GM21529 (cell line): Measurements from ENCODE around the gene TIAM2.
"Not testable (repeated sequence)": the region's sequence is repeated elsewhere in the genome, so short reads cannot be mapped to it uniquely, and the experiment has no call there.

ENCODE experiments used
- ATAC-seq: cut with Tn5 transposase; IDR thresholded peaks from one replicate; pipeline ENCODE4 v1.9.1; 2021; ENCODE audit not compliant: unreplicated experiment

The TIAM2 gene

GRCh38 chr6:155187994-155188706 is 193.0 kb downstream of the TIAM2 start:
- no peak for ATAC-seq

GRCh38 chr6:155188707-155189496 is 193.8 kb downstream of the TIAM2 start:
- no peak for ATAC-seq

- no peak for ATAC-seq
These were observed 195.6 kb downstream of the TIAM2 start for GRCh38 chr6:155190677-155191076.

- no peak for ATAC-seq
These were observed 198.4 kb downstream of the TIAM2 start for GRCh38 chr6:155193526-155193925.

- ATAC-seq: no peak
These were observed 199.3 kb downstream of the TIAM2 start for GRCh38 chr6:155194399-155194798.

GRCh38 chr6:155195903-155196302 is 200.8 kb downstream of the TIAM2 start:
- no peak for ATAC-seq

- no peak for ATAC-seq
These were observed 201.8 kb downstream of the TIAM2 start for GRCh38 chr6:155196911-155197310.

GRCh38 chr6:155197932-155198331 is 202.8 kb downstream of the TIAM2 start:
- ATAC-seq: no peak

- peak; percentile 72 for ATAC-seq
These were observed 204.9 kb downstream of the TIAM2 start for GRCh38 chr6:155200012-155200411.

- ATAC-seq: peak; percentile 42
These were observed 206.5 kb downstream of the TIAM2 start for GRCh38 chr6:155201461-155202226.

- ATAC-seq: no peak
These were observed 212.1 kb downstream of the TIAM2 start for GRCh38 chr6:155207223-155207622.

GRCh38 chr6:155212106-155212505 is 217.0 kb downstream of the TIAM2 start:
- no peak for ATAC-seq

- ATAC-seq: no peak
These were observed 217.7 kb downstream of the TIAM2 start for GRCh38 chr6:155212616-155213380.

GRCh38 chr6:155213611-155214372 is 218.7 kb downstream of the TIAM2 start:
- no peak for ATAC-seq

GRCh38 chr6:155215906-155216305 is 220.8 kb downstream of the TIAM2 start:
- no peak for ATAC-seq

- no peak for ATAC-seq
These were observed 221.4 kb downstream of the TIAM2 start for GRCh38 chr6:155216312-155217046.

GRCh38 chr6:155218711-155219110 is 223.6 kb downstream of the TIAM2 start:
- ATAC-seq: not testable (repeated sequence)

- no peak for ATAC-seq
These were observed 224.2 kb downstream of the TIAM2 start for GRCh38 chr6:155219299-155219698.

GRCh38 chr6:155219858-155220301 is 224.8 kb downstream of the TIAM2 start:
- no peak for ATAC-seq
